ENCODE measurements around the gene SLC22A1.

Gene SLC22A1

DNA sequence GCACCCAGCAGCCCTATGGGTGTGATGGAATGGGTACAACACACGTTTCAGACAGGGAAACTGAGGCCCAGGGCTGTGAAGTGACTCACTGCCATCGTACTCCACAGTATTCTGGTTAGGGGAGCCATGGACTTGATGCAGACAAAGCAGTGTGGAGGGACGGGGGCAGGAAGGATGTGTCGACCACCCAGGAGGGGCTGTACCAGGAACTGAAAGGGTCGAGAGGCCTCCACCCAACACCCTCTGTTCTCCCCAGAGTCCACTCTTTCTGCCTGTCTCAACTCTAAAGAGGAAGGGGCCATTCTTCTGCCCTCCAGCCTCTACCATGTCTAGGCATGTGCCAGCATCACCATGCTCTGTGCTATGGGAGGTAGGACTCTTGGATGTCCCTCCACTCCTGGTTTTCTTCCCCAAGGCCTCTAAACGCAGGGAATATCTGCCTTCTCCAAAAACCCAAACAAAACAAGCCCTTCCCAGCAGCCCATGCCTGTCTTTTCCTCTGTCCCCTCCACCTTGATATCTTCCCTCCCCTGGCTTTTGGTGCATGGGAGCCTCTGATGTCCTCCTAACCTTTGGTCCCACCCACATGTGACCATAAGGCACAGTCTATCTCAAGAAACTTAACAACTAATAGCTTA is 7.4 kb downstream of the SLC22A1 start:
- Histone ChIP-seq H3K79me2 (no peaks in the 10 kb centered on the region), H3K27ac (no peak overlapping the region), H3K4me2 (ENCODE audit: low read length) (no peak overlapping the region), H3K36me3 (ENCODE audit: control insufficient read depth, insufficient read depth, low read length) (no peaks in the 10 kb centered on the region), H3K9me3 (ENCODE audit: control insufficient read depth, low read length) (no peaks in the 10 kb centered on the region), H2AFZ (no peak overlapping the region), H3K4me1 (no peaks in the 10 kb centered on the region), H3K9ac (no peak overlapping the region), H3K4me3 (ENCODE audit: low read depth, low read length) (no peak overlapping the region), H3K27me3 (ENCODE audit: control insufficient read depth, insufficient read depth, low read length) (no peaks in the 10 kb centered on the region)
- TF ChIP-seq, protein P1, sequence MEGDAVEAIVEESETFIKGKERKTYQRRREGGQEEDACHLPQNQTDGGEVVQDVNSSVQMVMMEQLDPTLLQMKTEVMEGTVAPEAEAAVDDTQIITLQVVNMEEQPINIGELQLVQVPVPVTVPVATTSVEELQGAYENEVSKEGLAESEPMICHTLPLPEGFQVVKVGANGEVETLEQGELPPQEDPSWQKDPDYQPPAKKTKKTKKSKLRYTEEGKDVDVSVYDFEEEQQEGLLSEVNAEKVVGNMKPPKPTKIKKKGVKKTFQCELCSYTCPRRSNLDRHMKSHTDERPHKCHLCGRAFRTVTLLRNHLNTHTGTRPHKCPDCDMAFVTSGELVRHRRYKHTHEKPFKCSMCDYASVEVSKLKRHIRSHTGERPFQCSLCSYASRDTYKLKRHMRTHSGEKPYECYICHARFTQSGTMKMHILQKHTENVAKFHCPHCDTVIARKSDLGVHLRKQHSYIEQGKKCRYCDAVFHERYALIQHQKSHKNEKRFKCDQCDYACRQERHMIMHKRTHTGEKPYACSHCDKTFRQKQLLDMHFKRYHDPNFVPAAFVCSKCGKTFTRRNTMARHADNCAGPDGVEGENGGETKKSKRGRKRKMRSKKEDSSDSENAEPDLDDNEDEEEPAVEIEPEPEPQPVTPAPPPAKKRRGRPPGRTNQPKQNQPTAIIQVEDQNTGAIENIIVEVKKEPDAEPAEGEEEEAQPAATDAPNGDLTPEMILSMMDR (IDR thresholded peaks at IDR 0.05), result no peak

DNA sequence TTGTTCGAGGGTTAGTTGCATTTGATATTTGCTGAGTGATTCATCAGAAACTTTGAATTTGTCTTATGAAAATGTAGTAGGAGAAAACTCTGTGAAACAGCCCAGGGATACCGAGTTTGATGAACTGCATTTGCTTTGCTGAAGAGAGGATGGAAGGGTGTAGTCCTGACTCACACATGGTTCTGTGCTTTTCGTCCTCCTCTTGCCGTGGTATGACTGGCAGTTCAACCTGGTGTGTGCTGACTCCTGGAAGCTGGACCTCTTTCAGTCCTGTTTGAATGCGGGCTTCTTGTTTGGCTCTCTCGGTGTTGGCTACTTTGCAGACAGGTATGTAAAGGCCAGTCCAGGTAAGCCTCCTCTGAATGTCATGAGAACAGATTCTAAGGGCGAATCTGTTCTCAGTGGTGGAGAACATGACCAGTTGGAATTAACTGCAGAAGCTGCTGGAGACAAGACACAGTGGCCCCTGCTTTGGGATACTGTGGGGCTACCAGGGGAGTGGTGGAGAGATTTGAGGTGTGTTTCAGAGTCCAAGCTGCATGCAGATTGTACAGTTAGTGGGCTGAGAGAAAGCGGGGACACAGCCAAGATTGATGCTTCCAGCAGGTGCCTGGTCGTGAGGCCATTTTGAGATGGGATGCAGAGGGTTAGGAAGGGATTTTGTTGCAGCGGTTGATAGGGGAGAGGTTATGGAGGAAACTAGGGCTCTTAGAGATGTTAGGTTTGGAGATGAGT is 8.4 kb downstream of the SLC22A1 start:
- no peaks in the 10 kb centered on the region for H3K79me2 ChIP-seq
- no peak overlapping the region for H3K27ac ChIP-seq
- H3K4me3 ChIP-seq (ENCODE audit: low read depth, low read length), result no peak overlapping the region
- H3K4me2 ChIP-seq (ENCODE audit: low read length), result no peak overlapping the region
- no peak overlapping the region for H2AFZ ChIP-seq
- H3K4me1 ChIP-seq, result no peaks in the 10 kb centered on the region
- no peaks in the 10 kb centered on the region for H3K36me3 ChIP-seq (ENCODE audit: control insufficient read depth, insufficient read depth, low read length)
- H3K9ac ChIP-seq, result no peak overlapping the region
- no peaks in the 10 kb centered on the region for H3K9me3 ChIP-seq (ENCODE audit: control insufficient read depth, low read length)
- no peaks in the 10 kb centered on the region for H3K27me3 ChIP-seq (ENCODE audit: control insufficient read depth, insufficient read depth, low read length)
- TF ChIP-seq, protein P1 (IDR thresholded peaks at IDR 0.05), result no peak

DNA sequence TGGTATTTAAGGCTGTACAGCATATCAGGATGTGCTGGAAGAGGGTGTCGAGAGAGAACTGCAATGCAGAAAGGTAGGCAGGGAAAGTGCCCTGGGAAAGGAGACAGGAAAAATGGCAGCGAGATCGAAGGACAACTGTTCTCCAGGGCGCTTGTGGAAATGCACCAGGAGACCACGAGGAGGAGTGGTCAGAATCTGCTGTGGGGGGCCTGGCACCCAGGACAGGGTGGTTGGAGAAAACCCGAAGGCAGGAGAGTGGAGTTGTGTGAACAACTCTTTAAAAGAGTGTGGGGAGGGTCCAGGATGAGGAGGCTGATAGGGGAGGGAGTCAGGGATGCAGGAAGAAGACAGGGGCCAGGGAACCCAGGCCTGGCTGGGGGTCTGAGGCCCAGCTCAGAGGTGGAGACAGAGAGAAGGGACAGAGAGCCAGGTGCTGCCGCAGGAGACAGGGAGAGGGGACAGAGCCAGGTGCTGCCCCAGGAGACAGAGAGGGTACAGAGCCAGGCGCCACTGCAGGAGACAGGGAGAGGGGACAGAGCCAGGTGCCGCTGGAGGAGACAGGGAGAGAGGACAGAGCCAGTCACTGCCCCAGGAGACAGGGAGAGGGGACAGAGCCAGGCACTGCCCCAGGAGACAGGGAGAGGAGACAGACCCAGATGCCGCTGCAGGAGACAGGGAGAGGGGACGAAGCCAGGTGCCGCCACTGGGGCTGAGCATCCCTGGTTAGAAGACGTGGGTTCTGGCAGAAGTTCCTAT is 9.3 kb downstream of the SLC22A1 start:
- Histone ChIP-seq H3K27me3 (ENCODE audit: control insufficient read depth, insufficient read depth, low read length) (no peaks in the 10 kb centered on the region), H3K9ac (no peak overlapping the region)
- TF ChIP-seq, protein P1 (IDR thresholded peaks at IDR 0.05), result no peak

DNA sequence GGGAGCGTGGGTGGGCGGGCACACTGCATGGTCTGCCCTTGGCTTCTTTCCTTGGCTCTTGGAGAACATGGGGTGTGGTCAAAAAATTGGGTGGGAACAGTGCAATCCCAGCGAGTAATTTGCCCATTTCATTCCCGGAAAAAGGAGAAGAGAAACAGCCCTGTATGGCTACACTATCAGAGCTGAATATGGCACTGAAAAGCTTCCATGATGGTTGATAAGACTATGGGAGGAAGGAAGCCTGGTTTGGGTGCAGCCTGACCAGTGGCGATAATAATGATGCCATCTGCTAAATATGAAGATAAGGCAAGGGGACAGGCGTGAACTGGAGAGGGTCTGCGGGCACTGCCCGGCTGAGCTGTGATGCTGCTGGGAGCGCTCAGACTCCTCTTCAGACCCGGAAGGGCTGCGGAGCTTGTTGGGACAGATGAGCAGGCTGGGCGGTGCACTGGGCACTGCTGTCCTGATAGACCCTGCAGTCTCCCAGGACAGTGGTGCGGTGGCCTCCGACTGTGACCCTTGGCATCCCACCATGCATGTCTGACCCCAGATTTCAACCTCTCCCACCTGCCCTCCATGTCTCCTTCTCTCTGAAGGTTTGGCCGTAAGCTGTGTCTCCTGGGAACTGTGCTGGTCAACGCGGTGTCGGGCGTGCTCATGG is 10.2 kb downstream of the SLC22A1 start:
- Histone ChIP-seq H3K4me2 (ENCODE audit: low read length) (no peak overlapping the region), H3K79me2 (no peaks in the 10 kb centered on the region), H3K36me3 (ENCODE audit: control insufficient read depth, insufficient read depth, low read length) (no peaks in the 10 kb centered on the region), H2AFZ (no peak overlapping the region), H3K9me3 (ENCODE audit: control insufficient read depth, low read length) (no peaks in the 10 kb centered on the region), H3K4me1 (no peaks in the 10 kb centered on the region), H3K27me3 (ENCODE audit: control insufficient read depth, insufficient read depth, low read length) (no peaks in the 10 kb centered on the region), H3K9ac (no peak overlapping the region), H3K4me3 (ENCODE audit: low read depth, low read length) (no peak overlapping the region), H3K27ac (no peak overlapping the region)
- TF ChIP-seq, protein P1 (IDR thresholded peaks at IDR 0.05), result no peak

More for the DNA sequence above, 9.3 kb downstream of the SLC22A1 start:
- no peaks in the 10 kb centered on the region for H3K9me3 ChIP-seq (ENCODE audit: control insufficient read depth, low read length)
- no peaks in the 10 kb centered on the region for H3K36me3 ChIP-seq (ENCODE audit: control insufficient read depth, insufficient read depth, low read length)
- no peak overlapping the region for H2AFZ ChIP-seq
- H3K4me1 ChIP-seq, result no peaks in the 10 kb centered on the region
- no peaks in the 10 kb centered on the region for H3K79me2 ChIP-seq
- H3K27ac ChIP-seq, result no peak overlapping the region
- H3K4me2 ChIP-seq (ENCODE audit: low read length), result no peak overlapping the region
- H3K4me3 ChIP-seq (ENCODE audit: low read depth, low read length), result no peak overlapping the region
